Measurements from ENCODE around the gene SFTA2.
"Not testable (repeated sequence)": the region's sequence is repeated elsewhere in the genome, so short reads cannot be mapped to it uniquely, and the experiment has no call there.

DNA sequence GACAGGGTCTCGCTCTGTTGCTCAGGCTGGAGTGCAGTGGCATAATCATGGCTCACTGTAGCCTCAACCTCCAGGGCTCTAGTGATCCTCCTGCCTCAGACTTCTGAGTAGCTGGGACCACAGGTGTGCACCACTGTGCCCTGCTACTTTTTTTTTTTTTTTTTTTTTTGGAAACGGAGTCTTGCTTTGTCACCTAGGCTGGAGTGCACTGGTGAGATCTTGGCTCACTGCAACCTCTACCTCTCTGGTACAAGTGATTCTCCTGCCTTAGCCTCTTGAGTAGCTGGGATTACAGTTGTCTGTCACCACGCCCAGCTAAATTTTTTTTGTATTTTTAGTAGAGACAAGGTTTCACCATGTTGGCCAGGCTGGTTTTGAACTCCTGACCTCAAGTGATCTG lies 4.9 kb downstream of the SFTA2 start:
- TF ChIP-seq, protein P1, sequence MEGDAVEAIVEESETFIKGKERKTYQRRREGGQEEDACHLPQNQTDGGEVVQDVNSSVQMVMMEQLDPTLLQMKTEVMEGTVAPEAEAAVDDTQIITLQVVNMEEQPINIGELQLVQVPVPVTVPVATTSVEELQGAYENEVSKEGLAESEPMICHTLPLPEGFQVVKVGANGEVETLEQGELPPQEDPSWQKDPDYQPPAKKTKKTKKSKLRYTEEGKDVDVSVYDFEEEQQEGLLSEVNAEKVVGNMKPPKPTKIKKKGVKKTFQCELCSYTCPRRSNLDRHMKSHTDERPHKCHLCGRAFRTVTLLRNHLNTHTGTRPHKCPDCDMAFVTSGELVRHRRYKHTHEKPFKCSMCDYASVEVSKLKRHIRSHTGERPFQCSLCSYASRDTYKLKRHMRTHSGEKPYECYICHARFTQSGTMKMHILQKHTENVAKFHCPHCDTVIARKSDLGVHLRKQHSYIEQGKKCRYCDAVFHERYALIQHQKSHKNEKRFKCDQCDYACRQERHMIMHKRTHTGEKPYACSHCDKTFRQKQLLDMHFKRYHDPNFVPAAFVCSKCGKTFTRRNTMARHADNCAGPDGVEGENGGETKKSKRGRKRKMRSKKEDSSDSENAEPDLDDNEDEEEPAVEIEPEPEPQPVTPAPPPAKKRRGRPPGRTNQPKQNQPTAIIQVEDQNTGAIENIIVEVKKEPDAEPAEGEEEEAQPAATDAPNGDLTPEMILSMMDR (IDR thresholded peaks at IDR 0.05) = not testable (repeated sequence)
- not testable (repeated sequence) for TF ChIP-seq EP300, POLR2A, POLR2AphosphoS5 (IDR thresholded peaks at IDR 0.05)
